Brain microvascular endothelial cell (primary cell): Measurements from ENCODE around the gene YPEL4.

ENCODE experiments used
- DNase-seq: peaks from one replicate; pipeline ENCODE4 v3.0.0-alpha.2; 2020
- H3K27ac ChIP-seq: fragments of 250-450 bp; sonication (Bioruptor Pico); 2 replicates; pipeline ENCODE4 v1.5.1; 2020; ENCODE audit warnings: mild to moderate bottlenecking, moderate library complexity
- H3K27me3 ChIP-seq: fragments of 250-450 bp; sonication (Bioruptor Pico); replicated peaks from 2 replicates; pipeline ENCODE4 v1.5.1; 2020; ENCODE audit warnings: mild to moderate bottlenecking
- H3K36me3 ChIP-seq: fragments of 250-450 bp; sonication (Bioruptor Pico); replicated peaks from 2 replicates; pipeline ENCODE4 v1.5.1; 2020; ENCODE audit warnings: mild to moderate bottlenecking
- H3K4me3 ChIP-seq: 2 replicates; pipeline ENCODE4 v1.5.1; 2011; ENCODE audit warnings: low read depth, mild to moderate bottlenecking, control low read depth, low read length, moderate library complexity
- in situ Hi-C: cut with HindIII; loops from 2 replicates; pipeline ENCODE4 v1.10.0; 2017; ENCODE audit warnings: low sequenced_read_pairs, low pct_ligation_motif_present
- TF ChIP-seq, protein P1 (sequence below): IDR thresholded peaks from 2 replicates; pipeline ENCODE4 v1.5.1; 2011; ENCODE audit warnings: low read depth, mild to moderate bottlenecking, moderate library complexity, low read length, control low read depth, inconsistent platforms; ENCODE audit errors: missing control alignments

The YPEL4 gene

DNA sequence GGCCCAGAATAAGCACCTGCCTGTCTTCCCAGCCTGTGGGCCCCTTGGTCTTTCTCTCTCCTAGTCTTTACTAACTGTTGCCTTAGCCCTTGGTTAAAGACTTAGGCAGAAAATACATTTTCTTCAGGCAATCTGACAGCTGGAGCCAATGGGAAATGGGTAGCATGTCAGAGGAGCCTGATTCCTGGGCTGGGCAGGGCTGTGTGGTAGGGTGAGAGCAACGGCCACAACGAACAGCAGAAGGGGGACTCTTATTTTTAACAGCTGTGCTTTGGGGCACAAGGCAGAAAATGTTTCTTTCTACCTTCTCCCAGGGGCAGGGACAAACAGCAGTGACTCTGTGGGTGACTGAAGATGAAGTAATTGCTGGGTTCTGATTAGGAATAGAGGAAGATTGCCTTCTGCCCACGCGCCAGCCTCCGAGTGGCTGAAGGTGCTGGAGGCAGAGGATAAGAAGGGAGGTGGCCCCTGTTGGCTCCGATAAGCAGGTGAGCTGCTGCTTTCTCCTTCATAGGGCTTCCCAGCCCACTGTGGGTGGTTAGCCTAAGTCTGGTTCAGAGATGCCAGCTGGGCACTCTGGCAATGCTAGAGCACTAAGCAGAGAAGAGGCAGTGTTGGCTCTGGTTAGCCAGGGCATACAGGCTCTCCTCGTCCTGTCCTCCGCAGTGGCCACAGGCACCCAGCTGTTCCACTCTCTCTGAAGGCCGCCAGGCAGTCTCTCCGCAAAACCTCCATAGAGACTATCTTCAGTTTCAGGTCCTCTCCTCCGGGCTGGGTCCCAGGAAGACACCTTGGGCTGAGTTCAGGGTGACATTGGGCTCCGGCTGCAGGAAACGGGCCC is 1.5 kb downstream of the YPEL4 start:
- no peak for DNase-seq
- Histone ChIP-seq H3K4me3 (no peak overlapping the region), H3K36me3 (no peaks in the 10 kb centered on the region), H3K27ac (no peak overlapping the region), H3K27me3 (peaks cover 20% of the 10 kb centered on the region)
- in situ Hi-C loops, result loop anchor here (10.0 kb wide), 1 partner anchor 83 kb away; the partner anchor contains the start of gene UBE2L6
- TF ChIP-seq, protein P1, sequence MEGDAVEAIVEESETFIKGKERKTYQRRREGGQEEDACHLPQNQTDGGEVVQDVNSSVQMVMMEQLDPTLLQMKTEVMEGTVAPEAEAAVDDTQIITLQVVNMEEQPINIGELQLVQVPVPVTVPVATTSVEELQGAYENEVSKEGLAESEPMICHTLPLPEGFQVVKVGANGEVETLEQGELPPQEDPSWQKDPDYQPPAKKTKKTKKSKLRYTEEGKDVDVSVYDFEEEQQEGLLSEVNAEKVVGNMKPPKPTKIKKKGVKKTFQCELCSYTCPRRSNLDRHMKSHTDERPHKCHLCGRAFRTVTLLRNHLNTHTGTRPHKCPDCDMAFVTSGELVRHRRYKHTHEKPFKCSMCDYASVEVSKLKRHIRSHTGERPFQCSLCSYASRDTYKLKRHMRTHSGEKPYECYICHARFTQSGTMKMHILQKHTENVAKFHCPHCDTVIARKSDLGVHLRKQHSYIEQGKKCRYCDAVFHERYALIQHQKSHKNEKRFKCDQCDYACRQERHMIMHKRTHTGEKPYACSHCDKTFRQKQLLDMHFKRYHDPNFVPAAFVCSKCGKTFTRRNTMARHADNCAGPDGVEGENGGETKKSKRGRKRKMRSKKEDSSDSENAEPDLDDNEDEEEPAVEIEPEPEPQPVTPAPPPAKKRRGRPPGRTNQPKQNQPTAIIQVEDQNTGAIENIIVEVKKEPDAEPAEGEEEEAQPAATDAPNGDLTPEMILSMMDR, result no peak

DNA sequence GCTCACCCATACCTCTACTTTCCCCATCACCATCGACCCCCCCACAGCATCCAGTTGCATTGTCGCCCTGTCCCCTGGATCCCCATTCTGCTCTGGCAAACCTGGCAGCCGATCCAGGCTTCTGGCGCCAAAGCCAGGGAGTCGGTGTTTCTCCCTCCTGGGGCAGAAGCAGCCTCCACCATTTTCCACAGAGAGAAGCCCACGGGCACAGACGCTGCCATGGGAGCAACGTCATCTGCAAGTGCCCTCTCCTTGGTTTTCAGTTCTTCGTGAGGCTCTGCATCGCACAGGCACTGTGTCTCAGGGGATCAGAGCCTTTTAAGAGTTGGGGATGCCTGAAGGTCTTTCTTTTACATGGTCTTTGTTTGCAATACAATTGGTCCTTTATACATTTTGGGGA is 2.3 kb downstream of the YPEL4 start:
- DNase-seq, result no peak
- in situ Hi-C loops, result loop anchor here (10.0 kb wide), 1 partner anchor 83 kb away; the partner anchor contains the start of gene UBE2L6
- no peaks in the 10 kb centered on the region for H3K36me3 ChIP-seq
- no peak overlapping the region for H3K4me3 ChIP-seq
- peaks cover 20% of the 10 kb centered on the region for H3K27me3 ChIP-seq
- H3K27ac ChIP-seq, result no peak overlapping the region
- TF ChIP-seq, protein P1, result no peak

DNA sequence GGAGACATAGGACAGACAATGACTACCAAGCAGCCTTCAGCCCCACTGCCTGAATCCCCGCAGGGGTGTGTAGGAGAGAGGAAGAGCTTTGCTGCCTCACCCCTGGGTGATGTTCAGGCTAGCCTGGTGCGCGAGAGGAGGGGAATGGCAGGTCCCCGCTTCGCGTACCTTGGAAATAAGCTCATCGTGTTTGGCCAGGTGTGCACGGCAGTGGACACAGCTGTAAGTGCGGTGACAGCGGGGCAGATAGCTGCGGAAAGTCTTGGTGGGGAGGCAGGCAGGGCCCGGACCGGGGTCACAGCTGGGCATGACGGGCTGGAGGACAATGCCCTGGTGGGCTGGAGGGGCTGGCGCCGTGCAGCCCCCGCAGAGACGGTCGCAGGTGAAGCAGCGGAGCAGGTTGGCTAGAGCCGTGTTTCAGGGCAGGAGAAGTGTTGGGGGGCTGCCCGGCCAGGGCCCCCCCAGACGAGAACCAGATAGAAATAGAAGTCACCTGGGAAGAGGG is 2.9 kb downstream of the YPEL4 start:
- in situ Hi-C loops, result loop anchor here (10.0 kb wide), 1 partner anchor 82 kb away; the partner anchor contains the start of gene UBE2L6
- Histone ChIP-seq H3K27ac (no peak overlapping the region), H3K27me3 (peaks cover 20% of the 10 kb centered on the region), H3K36me3 (no peaks in the 10 kb centered on the region), H3K4me3 (no peak overlapping the region)
- TF ChIP-seq, protein P1, result no peak
- no peak for DNase-seq

DNA sequence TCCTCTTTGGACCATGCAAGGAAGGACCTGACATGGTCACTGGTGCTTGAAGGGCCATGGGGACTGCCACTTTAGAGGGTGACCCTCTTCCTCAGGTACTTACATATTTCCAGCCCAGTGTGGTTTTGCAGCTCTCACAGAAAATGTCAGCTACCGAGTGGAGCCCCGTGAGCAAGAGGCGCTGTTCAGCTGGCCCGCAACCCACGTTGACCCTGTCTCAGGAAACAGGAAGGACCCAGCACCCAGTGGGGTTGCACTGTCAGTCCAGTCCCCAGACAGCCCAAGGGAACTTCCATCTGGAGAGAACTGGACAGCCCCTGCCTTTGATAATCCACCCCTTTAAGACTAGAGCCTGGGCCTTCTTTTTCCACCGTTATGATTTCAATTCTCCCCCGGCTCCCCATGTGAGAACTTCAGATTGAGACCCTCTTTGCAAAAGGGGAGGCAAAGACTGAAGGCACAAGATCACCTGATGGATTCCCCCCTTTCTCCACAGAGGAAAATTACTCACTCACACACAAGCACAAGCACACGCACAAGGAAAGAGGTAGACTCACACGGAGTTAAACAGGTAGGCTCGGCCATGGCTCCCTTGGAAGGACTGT is 3.4 kb downstream of the YPEL4 start:
- TF ChIP-seq, protein P1, result no peak
- H3K4me3 ChIP-seq, result no peak overlapping the region
- in situ Hi-C loops, result loop anchor here (10.0 kb wide), 1 partner anchor 81 kb away; the partner anchor contains the start of gene UBE2L6

DNA sequence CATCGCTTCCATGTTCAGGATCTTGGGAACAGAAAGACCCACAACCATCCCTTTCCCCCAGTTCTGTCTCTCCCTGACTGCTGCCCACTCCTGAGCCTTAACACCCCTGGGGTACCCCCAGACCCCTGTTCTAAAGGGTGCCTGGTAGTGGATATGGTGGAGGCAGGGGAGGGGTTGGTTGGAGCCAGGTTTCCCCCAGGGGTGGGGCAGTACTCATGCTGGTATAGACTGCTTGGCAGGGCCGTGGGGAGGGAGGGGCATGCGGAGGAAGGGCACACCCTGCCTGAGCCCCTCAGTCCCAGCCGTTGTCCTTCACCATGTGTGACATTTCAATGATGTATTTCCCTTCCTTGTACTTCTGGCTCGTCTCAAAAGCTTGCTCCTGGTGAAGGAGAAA is 4.0 kb downstream of the YPEL4 start:
- in situ Hi-C loops, result loop anchor here (10.0 kb wide), 1 partner anchor 81 kb away; the partner anchor contains the start of gene UBE2L6
- H3K27me3 ChIP-seq, result peaks cover 20% of the 10 kb centered on the region
- TF ChIP-seq, protein P1, result no peak
- no peak for DNase-seq
- H3K36me3 ChIP-seq, result no peaks in the 10 kb centered on the region
- no peak overlapping the region for H3K4me3 ChIP-seq
- H3K27ac ChIP-seq, result no peak overlapping the region

More for the DNA sequence above, 3.4 kb downstream of the YPEL4 start:
- H3K36me3 ChIP-seq, result no peaks in the 10 kb centered on the region
- DNase-seq, result no peak
- H3K27ac ChIP-seq, result no peak overlapping the region
- H3K27me3 ChIP-seq, result peaks cover 20% of the 10 kb centered on the region
